Transverse colon (tissue), 4 donors: ENCODE data around the gene ERCC4. TPM values are rescaled to one million over a fixed set of nuclear protein-coding genes. Genes with fewer than 3 reads are reported as not detected.

Experiments used
- DNase-seq: peaks from one replicate; pipeline ENCODE4 v3.0.0-alpha.2; 2019
- H3K27ac ChIP-seq, 4 donors: fragments of 200-600 bp; sonication (generic); 2 replicates each; pipeline ENCODE4 v1.5.1; 2016 to 2018; ENCODE audit warnings: inconsistent platforms in 4 of 4
- H3K27me3 ChIP-seq: fragments of 200-600 bp; sonication (generic); 2 replicates; pipeline ENCODE4 v1.5.1; 2017; ENCODE audit warnings: inconsistent platforms
- H3K36me3 ChIP-seq, 4 donors: fragments of 200-600 bp; sonication (generic); 2 replicates each; pipeline ENCODE4 v1.5.1; 2017 to 2019; ENCODE audit warnings: inconsistent platforms in 4 of 4
- H3K4me1 ChIP-seq, 4 donors: fragments of 200-600 bp; sonication (generic); 2 replicates each; pipeline ENCODE4 v1.5.1; 2017 to 2020; ENCODE audit warnings: inconsistent platforms in 4 of 4
- H3K4me3 ChIP-seq, 4 donors: fragments of 200-600 bp; sonication (generic); 1 replicate in 1 of 4; 2 replicates in 3 of 4; pipeline versions ENCODE4 v1.5.1 to v1.6.1; 2017 to 2019; ENCODE audit warnings: inconsistent platforms in 4 of 4
- H3K9me3 ChIP-seq, 2 donors: fragments of 200-600 bp; sonication (generic); 2 replicates each; pipeline ENCODE4 v1.5.1; 2017 to 2019; ENCODE audit warnings: inconsistent platforms in 2 of 2
- EP300 ChIP-seq: sonication (generic); formaldehyde crosslinking; IDR thresholded peaks from one replicate; pipeline ENCODE4 v1.6.1; 2017; ENCODE audit warnings: antibody characterized with exemption, low read depth
- POLR2A ChIP-seq: fragments of 450-650 bp; IDR thresholded peaks from one replicate; pipeline ENCODE4 v1.6.1; 2016; ENCODE audit warnings: antibody characterized with exemption, mild to moderate bottlenecking, moderate library complexity
- POLR2AphosphoS5 ChIP-seq, 3 donors: sonication (generic); formaldehyde crosslinking; IDR thresholded peaks; one replicate each; pipeline ENCODE4 v1.6.1; 2016; ENCODE audit warnings: antibody characterized with exemption in 3 of 3
- WGBS, 2 donors: methylation state at CpG; one replicate each; pipeline ENCODE4 v1.1.5; 2018; ENCODE audit warnings: low coverage in 1 of 2; 5-methylcytosine and 5-hydroxymethylcytosine counted together
- in situ Hi-C, 4 donors: fragments of 200-750 bp; cut with MboI; loops; one replicate each; pipeline versions ENCODE4 v1.15.0 to v1.15.1; 2017; ENCODE audit warnings: low sequenced_read_pairs in 3 of 4, low pct_ligation_motif_present in 1 of 4, low pct_unique_long_range_greater_than_20kb in 1 of 4
- intact Hi-C: fragments of 100-400 bp; cut with DNase I; formaldehyde crosslinking; loops from one replicate; pipeline ENCODE4 v1.15.1; 2023; ENCODE audit warnings: low total_unique reads
- total RNA-seq, 4 donors: library from RNA; depleted of rRNA; stranded (reverse); fragments of >200 nt; gene quantifications; one replicate each; pipeline ENCODE4 v1.1.0, GENCODE V29; 2016
- TF ChIP-seq, protein P1 (sequence below), 5 experiments: fragments of 200-600 bp in 3 of 5; fragments of 450-650 bp in 2 of 5; sonication (generic) in 3 of 5; IDR thresholded peaks; 1 replicate in 2 of 5; 2 replicates in 3 of 5; pipeline ENCODE4 v1.5.1; 2016 to 2017; ENCODE audit warnings: antibody characterized with exemption in 5 of 5, inconsistent platforms in 3 of 5, mild to moderate bottlenecking in 2 of 5, moderate library complexity in 1 of 5

Gene ERCC4
- total RNA-seq, 4 donors from 2014 or later: 3.8 to 14.1 (median 4.8) TPM

DNA sequence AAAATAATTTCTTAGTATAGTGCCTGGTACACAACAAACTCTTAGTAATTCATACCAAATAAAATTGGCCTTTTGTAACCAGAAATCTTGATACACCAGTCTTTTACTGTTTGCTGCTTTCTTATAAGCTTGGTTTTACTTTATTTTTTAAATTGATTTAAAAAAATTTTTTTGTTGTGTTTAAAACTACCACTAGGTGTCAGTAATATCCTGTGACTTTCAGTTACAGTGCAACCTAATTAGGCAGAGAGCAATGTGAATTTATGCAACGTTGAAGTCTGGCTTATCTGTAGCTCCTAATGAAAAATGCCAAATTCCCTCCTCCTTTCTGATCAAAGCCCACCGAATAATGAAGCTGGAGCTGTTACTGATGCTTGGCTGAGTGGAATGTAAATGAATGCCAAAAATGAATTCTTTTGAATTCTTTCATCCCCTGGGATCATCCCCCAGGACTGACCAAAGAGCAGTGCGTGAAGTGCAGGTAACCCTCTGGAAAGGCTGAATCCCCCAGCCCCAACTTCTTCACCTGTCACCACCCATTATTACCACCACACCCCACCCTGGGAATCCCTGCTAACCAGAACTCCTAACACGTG lies 3.8 kb downstream of the ERCC4 start:
- H3K9me3 ChIP-seq: no peaks in the 10 kb centered on the region
- no peak overlapping the region for H3K4me3 ChIP-seq
- in situ Hi-C loops (loop anchor here in 3 of 4 donors (5.0 to 25.0 kb wide), 3 partner anchors 361 to 614 kb away; no protein-coding TSS in a partner anchor), intact Hi-C loops (loop anchor here (10.0 kb wide), 1 partner anchor 601 kb away; no protein-coding TSS in a partner anchor)
- H3K4me1 ChIP-seq: peaks cover 6 to 24% (median 12%) of the 10 kb centered on the region in 4 donors
- TF ChIP-seq, protein P1, sequence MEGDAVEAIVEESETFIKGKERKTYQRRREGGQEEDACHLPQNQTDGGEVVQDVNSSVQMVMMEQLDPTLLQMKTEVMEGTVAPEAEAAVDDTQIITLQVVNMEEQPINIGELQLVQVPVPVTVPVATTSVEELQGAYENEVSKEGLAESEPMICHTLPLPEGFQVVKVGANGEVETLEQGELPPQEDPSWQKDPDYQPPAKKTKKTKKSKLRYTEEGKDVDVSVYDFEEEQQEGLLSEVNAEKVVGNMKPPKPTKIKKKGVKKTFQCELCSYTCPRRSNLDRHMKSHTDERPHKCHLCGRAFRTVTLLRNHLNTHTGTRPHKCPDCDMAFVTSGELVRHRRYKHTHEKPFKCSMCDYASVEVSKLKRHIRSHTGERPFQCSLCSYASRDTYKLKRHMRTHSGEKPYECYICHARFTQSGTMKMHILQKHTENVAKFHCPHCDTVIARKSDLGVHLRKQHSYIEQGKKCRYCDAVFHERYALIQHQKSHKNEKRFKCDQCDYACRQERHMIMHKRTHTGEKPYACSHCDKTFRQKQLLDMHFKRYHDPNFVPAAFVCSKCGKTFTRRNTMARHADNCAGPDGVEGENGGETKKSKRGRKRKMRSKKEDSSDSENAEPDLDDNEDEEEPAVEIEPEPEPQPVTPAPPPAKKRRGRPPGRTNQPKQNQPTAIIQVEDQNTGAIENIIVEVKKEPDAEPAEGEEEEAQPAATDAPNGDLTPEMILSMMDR (IDR thresholded peaks at IDR 0.05): peak; percentile 64 to 74 (median 72)
- TF ChIP-seq EP300: no peak
- H3K36me3 ChIP-seq: peaks cover 0 to 11% (median 0%) of the 10 kb centered on the region in 4 donors
- DNase-seq: no peak
- WGBS, 2 donors: 0 to 45% methylated on average over 2 to 4 of the region's 4 CpGs
- no peak overlapping the region for H3K27ac ChIP-seq
- H3K27me3 ChIP-seq: no peaks in the 10 kb centered on the region

DNA sequence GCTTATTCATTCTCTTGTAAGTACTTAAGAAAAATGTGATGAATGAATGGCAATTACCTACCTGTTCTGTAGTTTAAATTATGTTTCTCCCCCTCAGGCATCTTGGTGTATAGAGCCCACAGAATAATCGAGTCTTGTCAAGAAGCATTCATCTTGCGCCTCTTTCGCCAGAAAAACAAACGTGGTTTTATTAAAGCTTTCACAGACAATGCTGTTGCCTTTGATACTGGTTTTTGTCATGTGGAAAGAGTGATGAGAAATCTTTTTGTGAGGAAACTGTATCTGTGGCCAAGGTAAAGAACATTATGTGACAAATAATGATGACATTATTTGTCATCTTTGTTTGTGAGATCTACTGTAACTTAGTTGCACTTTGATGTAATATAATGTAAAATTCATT lies 6.5 kb downstream of the ERCC4 start:
- no peak for DNase-seq
- TF ChIP-seq POLR2AphosphoS5 (IDR thresholded peaks at IDR 0.05): no peak
- TF ChIP-seq EP300: no peak
- no peak for TF ChIP-seq POLR2A
- TF ChIP-seq, protein P1 (IDR thresholded peaks at IDR 0.05): no peak
- in situ Hi-C loops (loop anchor here (10.0 to 25.0 kb wide), 3 partner anchors 311 to 611 kb away; no protein-coding TSS in a partner anchor), intact Hi-C loops (loop anchor here (10.0 kb wide), 1 partner anchor 598 kb away; no protein-coding TSS in a partner anchor)
- no peak overlapping the region for H3K4me3 ChIP-seq
- peaks cover 0 to 11% (median 0%) of the 10 kb centered on the region in 4 donors for H3K36me3 ChIP-seq
- 64 to 86% methylated on average over 4 of the region's 4 CpGs for WGBS, 2 donors
- peaks cover 0 to 7% (median 0%) of the 10 kb centered on the region in 4 donors for H3K4me1 ChIP-seq
- H3K27ac ChIP-seq: no peak overlapping the region
- H3K9me3 ChIP-seq: no peaks in the 10 kb centered on the region
- H3K27me3 ChIP-seq: no peaks in the 10 kb centered on the region

DNA sequence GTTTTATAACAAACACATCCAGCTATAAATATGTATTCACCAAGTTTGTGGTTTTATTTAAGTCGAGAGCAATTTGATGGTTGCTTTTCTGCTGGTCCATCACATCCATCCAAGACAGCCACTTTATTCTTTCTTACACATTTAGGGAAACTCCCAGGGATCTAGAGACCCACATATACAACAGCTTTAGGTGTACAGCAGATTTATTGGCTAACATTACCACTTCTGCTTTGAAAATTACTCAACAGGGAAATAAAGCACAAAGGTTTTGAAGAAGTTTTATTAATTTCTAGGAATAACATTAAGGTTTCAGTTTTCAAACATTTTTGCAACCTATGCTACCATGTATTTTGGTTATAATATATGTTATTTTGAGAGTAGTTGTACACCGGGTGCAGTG lies 6.9 kb downstream of the ERCC4 start:
- TF ChIP-seq POLR2AphosphoS5 (IDR thresholded peaks at IDR 0.05) (no peak), EP300 (no peak), POLR2A (no peak)
- TF ChIP-seq, protein P1 (IDR thresholded peaks at IDR 0.05): no peak
- intact Hi-C loops: loop anchor here (10.0 kb wide), 1 partner anchor 598 kb away; no protein-coding TSS in a partner anchor
- Histone ChIP-seq H3K4me3 (no peak overlapping the region), H3K9me3 (no peaks in the 10 kb centered on the region), H3K4me1 (peaks cover 0 to 7% (median 0%) of the 10 kb centered on the region in 4 donors), H3K27ac (no peak overlapping the region), H3K36me3 (peaks cover 0 to 14% (median 0%) of the 10 kb centered on the region in 4 donors), H3K27me3 (no peaks in the 10 kb centered on the region)
- WGBS, 2 donors: 67 to 88% methylated on average over 1 to 2 of the region's 2 CpGs
- in situ Hi-C loops: loop anchor here (10.0 to 25.0 kb wide), 3 partner anchors 310 to 610 kb away; no protein-coding TSS in a partner anchor
- no peak for DNase-seq

DNA sequence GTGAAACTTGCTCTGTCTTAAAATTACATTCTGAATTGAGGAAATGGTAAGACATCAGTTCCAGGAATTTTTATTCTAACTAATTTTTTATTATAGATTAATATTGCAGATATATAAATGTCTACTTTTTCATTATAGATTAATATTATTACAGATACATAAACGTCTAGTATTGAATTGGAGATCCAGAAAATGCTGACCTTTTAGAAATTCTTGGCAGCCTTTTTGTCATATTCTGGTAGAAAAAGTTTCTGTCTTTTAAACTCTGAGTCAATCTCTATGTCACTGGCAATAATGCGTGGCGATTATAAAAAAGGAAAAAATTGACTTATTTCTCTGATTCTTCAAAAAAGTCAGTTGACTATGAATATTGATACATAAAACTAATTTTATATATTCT lies 8.7 kb downstream of the ERCC4 start:
- WGBS, 2 donors: 92 to 93% methylated on average over 3 of the region's 3 CpGs
- intact Hi-C loops: loop anchor here (10.0 kb wide), 1 partner anchor 596 kb away; no protein-coding TSS in a partner anchor
- Histone ChIP-seq H3K27me3 (no peaks in the 10 kb centered on the region), H3K4me3 (no peak overlapping the region), H3K9me3 (no peaks in the 10 kb centered on the region), H3K36me3 (peaks cover 0 to 14% (median 0%) of the 10 kb centered on the region in 4 donors), H3K27ac (no peak overlapping the region), H3K4me1 (peaks cover 0 to 2% (median 0%) of the 10 kb centered on the region in 4 donors)
- TF ChIP-seq POLR2AphosphoS5 (IDR thresholded peaks at IDR 0.05) (no peak), EP300 (no peak), POLR2A (no peak)
- TF ChIP-seq, protein P1 (IDR thresholded peaks at IDR 0.05): no peak
- no peak for DNase-seq
- in situ Hi-C loops: loop anchor here (10.0 to 25.0 kb wide), 3 partner anchors 309 to 609 kb away; no protein-coding TSS in a partner anchor
